Measurements from ENCODE around the gene TTLL11. TPM values are rescaled to one million over a fixed set of nuclear protein-coding genes. Genes with fewer than 3 reads are reported as not detected.

The TTLL11 gene
- total RNA-seq, 1 experiment from 2014 or later = 3.9 TPM

DNA sequence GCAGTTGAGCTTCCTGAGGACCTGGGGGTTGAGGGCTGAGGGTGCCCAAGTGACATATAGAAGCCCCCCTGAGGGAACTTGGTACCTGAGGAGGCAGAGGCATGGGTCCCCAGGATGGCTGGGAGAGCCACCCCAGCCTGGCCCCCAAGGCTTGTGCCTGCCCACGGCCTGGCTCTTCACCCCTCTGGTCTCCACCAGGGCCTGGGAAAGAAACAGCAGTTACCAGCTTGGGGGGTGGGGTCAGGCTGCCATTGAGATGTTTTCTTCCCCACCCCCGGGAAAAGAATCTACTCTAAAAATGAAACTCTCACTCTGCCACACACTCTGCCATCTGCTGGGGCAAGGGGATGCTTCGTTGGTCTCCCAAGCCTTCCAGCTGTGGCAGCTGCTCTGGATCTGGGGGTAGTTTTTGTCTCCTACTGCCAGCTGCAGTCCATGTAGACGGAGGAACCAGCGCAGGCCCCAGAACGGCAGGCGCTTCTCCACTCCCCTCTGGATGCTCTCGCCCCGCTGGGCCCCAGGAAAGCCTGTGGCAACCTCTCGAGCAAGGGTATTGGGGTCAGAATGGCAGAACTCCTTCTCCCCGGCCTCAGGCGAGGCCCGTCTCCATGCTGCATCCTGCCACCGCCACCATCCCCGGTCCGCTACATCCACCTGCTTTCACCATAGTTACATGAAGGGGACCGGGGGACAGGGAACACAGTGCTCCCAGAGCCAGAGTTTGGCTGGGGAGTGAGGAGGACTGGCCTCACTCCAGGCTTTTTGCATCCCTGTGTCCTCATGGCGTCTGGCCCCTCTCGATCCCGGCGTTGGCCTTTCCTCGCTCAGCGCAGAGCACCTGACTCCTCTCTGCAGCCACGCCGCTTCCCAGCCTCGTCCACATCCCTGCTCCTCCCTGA, 318.1 kb downstream of the TTLL11 start:
- DNase-seq (ENCODE audit: low read depth) = no peak

DNA sequence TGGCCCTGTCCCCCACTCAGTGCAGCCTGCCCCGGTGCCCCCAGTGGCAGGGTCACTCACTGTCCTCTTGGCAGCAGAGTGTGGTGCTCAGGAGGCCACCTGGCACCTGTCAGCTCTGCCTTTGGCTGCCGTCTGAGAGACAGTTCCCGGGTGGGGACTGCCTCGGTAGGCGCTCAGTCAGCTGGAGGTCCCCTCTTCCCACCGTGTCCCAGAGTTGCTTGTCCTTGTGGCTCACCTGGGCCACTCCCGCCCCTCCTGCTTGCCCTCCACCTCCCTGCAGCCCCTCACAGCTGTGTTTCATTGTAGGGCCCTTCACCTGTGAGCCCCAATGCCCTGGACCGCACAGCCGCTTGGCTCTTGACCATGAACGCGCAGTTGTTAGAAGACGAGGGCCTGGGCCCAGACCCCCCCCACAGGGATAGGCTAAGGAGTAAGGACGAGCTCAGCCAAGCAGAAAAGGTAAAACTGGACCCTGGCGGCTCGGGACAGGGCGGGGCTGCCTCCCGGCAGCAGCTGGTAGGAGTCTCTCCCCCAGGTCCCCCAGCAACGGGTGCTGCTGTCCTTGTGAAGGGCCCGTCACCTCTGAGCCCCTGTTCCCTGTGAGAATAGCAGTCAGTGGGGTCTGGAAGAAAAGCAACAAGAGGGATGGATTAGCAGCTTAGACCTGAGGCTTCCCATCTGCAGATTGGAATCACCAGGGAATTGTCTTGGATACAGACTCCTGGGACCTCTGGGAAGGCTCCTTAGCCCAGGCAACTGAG, 319.0 kb downstream of the TTLL11 start:
- DNase-seq (ENCODE audit: low read depth) = no peak

DNA sequence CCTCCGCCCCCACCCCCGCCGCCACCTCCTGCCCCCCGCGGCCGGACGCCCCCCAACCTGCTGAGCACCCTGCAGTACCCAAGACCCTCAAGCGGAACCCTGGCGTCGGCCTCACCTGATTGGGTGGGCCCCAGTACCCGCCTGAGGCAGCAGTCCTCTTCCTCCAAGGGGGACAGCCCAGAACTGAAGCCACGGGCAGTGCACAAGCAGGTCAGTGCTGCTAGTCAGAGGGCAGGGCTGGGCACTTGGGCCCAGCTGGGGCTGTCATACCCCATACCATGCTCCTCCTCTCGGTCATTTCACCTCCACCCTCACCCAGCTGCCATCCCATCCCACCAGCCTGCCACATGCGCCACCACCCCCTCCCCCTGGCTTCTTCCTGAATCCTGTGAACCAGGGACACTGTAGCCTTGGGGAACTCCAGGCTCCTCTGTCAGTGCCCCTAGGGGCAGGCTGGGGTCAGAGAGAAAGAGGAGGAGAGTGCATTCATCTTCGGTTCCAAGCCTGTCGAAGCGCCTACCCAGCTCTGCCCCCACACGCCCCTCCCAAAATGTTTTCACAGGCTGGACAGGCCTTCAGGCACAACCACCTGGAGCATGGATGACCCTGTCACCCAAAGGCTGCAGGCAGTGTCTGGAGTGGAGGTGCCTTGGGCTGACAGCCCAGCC, 319.7 kb downstream of the TTLL11 start:
- no peak for DNase-seq (ENCODE audit: low read depth)

- no peak for DNase-seq (ENCODE audit: low read depth)
These were observed 320.4 kb downstream of the TTLL11 start for GRCh38 chr9:121772600-121773285.

Other genes with a start within 250 kb of the TTLL11 start
- gene NDUFA8, start 66.5 kb upstream of the TTLL11 start, total RNA-seq (2014; rRNA removed; shearing (Covaris generic)) = 69.3 and 93.4 TPM in 2 replicates
- not detected in 2 replicates for gene MORN5, start 66.6 kb upstream of the TTLL11 start, total RNA-seq (2014; rRNA removed; shearing (Covaris generic))
- 0.05 and 0.37 TPM in 2 replicates for gene LHX6, start 135.6 kb upstream of the TTLL11 start, total RNA-seq (2014; rRNA removed; shearing (Covaris generic))
- 12.6 and 18.1 TPM in 2 replicates for gene RBM18, start 171.5 kb upstream of the TTLL11 start, total RNA-seq (2014; rRNA removed; shearing (Covaris generic))
- gene MRRF, start 171.6 kb upstream of the TTLL11 start, total RNA-seq (2014; rRNA removed; shearing (Covaris generic)) = 27.3 and 37.9 TPM in 2 replicates

Data from M059J (cell line).